Stomach smooth muscle (tissue), 2 donors: ENCODE data around the gene PNPLA7.
"Not testable (repeated sequence)": the region's sequence is repeated elsewhere in the genome, so short reads cannot be mapped to it uniquely, and the experiment has no call there.

Experiments used
- H3K27ac ChIP-seq: one replicate; pipeline ENCODE4 v1.7.0; 2013; ENCODE audit warnings: mild to moderate bottlenecking, low read length, inconsistent platforms
- H3K27me3 ChIP-seq, 2 donors: one replicate each; pipeline ENCODE4 v1.7.0; 2013; ENCODE audit warnings: low read length in 2 of 2; ENCODE audit not compliant: insufficient read depth in 2 of 2, control insufficient read depth in 1 of 2
- H3K36me3 ChIP-seq, 2 donors: one replicate each; pipeline ENCODE4 v1.7.0; 2013; ENCODE audit warnings: low read length in 2 of 2; ENCODE audit not compliant: control insufficient read depth in 2 of 2, insufficient read depth in 2 of 2
- H3K4me1 ChIP-seq: one replicate; pipeline ENCODE4 v1.7.0; 2013; ENCODE audit warnings: low read length; ENCODE audit not compliant: control insufficient read depth, insufficient read depth
- H3K4me3 ChIP-seq, 2 donors: one replicate each; pipeline ENCODE4 v1.7.0; 2013; ENCODE audit warnings: low read length in 2 of 2
- H3K9ac ChIP-seq, 2 donors: one replicate each; pipeline ENCODE4 v1.7.0; 2013; ENCODE audit warnings: low read length in 2 of 2, mild to moderate bottlenecking in 1 of 2
- H3K9me3 ChIP-seq, 2 donors: one replicate each; pipeline ENCODE4 v1.7.0; 2013; ENCODE audit warnings: low read length in 2 of 2; ENCODE audit not compliant: control insufficient read depth in 2 of 2
- donor health status: healthy.
- donor health status: Pancreatic carcinoma.

The PNPLA7 gene

GRCh38 chr9:137550231-137550621, at the start of gene PNPLA7:
Gene PNPLA7, minus strand, starts transcription at chr9:137550402. Its CDS starts 205 bp downstream, at chr9:137550197.
- Histone ChIP-seq H3K9me3 (no peaks in the 10 kb centered on the region), H3K36me3 (peaks cover 3 to 6% of the 10 kb centered on the region in 2 donors), H3K27me3 (no peaks in the 10 kb centered on the region), H3K27ac (peak within 1 kb of the TSS; percentile 74), H3K4me3 (peak within 1 kb of the TSS; percentile 32 to 79), H3K4me1 (peaks cover 17% of the 10 kb centered on the region), H3K9ac (peak within 1 kb of the TSS; percentile 47 to 58)

DNA sequence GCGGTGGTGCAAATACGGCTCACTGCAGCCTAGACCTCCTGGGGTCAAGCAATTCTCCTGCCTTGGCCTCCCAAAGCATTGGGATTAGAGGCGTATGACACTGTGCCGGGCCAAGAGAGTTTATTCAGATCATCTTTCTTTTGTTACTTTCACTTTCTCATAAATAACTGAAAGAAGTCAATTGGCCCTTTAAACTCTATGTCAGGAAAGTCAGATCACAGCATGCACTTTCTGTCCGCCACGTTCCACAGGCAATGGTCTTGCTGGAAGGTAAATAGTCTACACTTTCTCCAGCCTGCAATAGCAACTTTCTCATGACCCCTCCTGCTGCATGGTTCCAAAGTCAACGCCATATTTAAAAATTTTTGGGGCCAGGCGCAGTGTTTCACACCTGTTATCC, 48.7 kb upstream of the PNPLA7 start:
- H3K4me1 ChIP-seq, result peaks cover 3% of the 10 kb centered on the region
- H3K27ac ChIP-seq, result no peak overlapping the region
- no peaks in the 10 kb centered on the region for H3K27me3 ChIP-seq
- no peak overlapping the region for H3K4me3 ChIP-seq
- H3K9me3 ChIP-seq, result no peaks in the 10 kb centered on the region
- H3K9ac ChIP-seq, result no peak overlapping the region
- H3K36me3 ChIP-seq, result no peaks in the 10 kb centered on the region

DNA sequence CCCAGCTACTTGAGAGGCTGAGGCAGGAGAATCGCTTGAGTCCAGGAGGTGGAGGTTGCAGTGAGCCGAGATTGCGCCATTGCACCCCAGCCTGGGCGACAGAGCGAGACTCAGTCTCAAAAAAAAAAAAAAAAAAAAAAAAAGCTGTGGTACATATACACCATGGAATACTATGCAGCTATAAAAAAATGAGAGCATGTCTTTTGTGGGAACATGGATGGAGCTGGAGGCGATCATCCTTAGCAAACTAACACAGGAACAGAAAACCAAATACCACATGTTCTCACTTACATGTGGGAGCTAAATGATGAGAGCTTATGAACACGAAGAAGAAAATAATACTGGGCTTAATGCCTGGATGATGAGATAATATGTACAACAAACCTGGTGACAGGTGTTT, 46.4 kb upstream of the PNPLA7 start:
- not testable (repeated sequence) for H3K4me1 ChIP-seq, H3K9ac ChIP-seq, H3K4me3 ChIP-seq, H3K36me3 ChIP-seq, H3K27me3 ChIP-seq, H3K27ac ChIP-seq, H3K9me3 ChIP-seq

DNA sequence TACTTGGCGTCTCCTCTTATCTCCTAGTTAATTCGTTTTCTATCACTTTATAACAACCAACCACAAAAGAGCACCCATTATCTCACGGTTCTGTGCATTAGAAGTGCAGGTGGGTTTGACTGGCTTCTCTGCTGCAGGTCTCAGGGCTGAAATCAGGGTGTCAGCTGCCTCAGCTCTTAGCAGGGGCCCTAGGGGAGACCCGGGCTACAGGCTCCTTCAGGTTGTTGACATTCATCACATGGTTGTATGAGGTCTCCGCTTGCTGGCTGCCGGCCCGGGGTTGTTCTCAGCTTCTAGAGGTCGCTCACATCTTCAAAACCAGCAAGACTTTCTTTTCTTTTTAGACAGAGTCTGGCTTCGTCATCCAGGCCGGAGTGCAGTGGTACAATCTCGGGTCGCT, 43.0 kb upstream of the PNPLA7 start:
- Histone ChIP-seq H3K4me1 (peaks cover 12% of the 10 kb centered on the region), H3K9ac (no peak overlapping the region), H3K9me3 (no peaks in the 10 kb centered on the region), H3K27ac (no peak overlapping the region), H3K27me3 (no peaks in the 10 kb centered on the region), H3K4me3 (no peak overlapping the region), H3K36me3 (peaks cover under 1 to 1% of the 10 kb centered on the region in 2 donors)

- Histone ChIP-seq H3K9me3 (no peaks in the 10 kb centered on the region), H3K4me1 (peaks cover 12% of the 10 kb centered on the region), H3K36me3 (peaks cover 2 to 4% of the 10 kb centered on the region in 2 donors), H3K27ac (no peak overlapping the region), H3K9ac (no peak overlapping the region), H3K4me3 (no peak overlapping the region), H3K27me3 (no peaks in the 10 kb centered on the region)
Measured at GRCh38 chr9:137592767-137593166, 42.6 kb upstream of the PNPLA7 start.

GRCh38 chr9:137590469-137591383, 40.5 kb upstream of the PNPLA7 start, which contains the start of gene ZMYND19:
Gene ZMYND19, minus strand, starts transcription at chr9:137590512. Its CDS starts 249 bp downstream, at chr9:137590263.
- H3K36me3 ChIP-seq, result peaks cover 15 to 19% of the 10 kb centered on the region in 2 donors
- no peaks in the 10 kb centered on the region for H3K27me3 ChIP-seq
- peak within 1 kb of the TSS; percentile 62 to 69 for H3K9ac ChIP-seq
- H3K9me3 ChIP-seq, result no peaks in the 10 kb centered on the region
- H3K4me3 ChIP-seq, result peak within 1 kb of the TSS; percentile 76 to 77
- H3K4me1 ChIP-seq, result peaks cover 12% of the 10 kb centered on the region
- H3K27ac ChIP-seq, result no peak within 1 kb of the TSS

- no peak overlapping the region for H3K9ac ChIP-seq
- peaks cover 18 to 19% of the 10 kb centered on the region in 2 donors for H3K36me3 ChIP-seq
- no peak overlapping the region for H3K27ac ChIP-seq
- no peaks in the 10 kb centered on the region for H3K27me3 ChIP-seq
- peaks cover 12% of the 10 kb centered on the region for H3K4me1 ChIP-seq
- no peaks in the 10 kb centered on the region for H3K9me3 ChIP-seq
- H3K4me3 ChIP-seq, result peak overlapping the region in 1 of 2 donors; percentile 77
Measured at GRCh38 chr9:137590123-137590468, 39.9 kb upstream of the PNPLA7 start.

- H3K9ac ChIP-seq, result peak overlapping the region; percentile 62 to 69
- no peak overlapping the region for H3K27ac ChIP-seq
- peaks cover 18 to 19% of the 10 kb centered on the region in 2 donors for H3K36me3 ChIP-seq
- H3K9me3 ChIP-seq, result no peaks in the 10 kb centered on the region
- peaks cover 12% of the 10 kb centered on the region for H3K4me1 ChIP-seq
- H3K27me3 ChIP-seq, result no peaks in the 10 kb centered on the region
- peak overlapping the region; percentile 76 to 77 for H3K4me3 ChIP-seq
Measured at GRCh38 chr9:137589441-137590122, 39.4 kb upstream of the PNPLA7 start.

DNA sequence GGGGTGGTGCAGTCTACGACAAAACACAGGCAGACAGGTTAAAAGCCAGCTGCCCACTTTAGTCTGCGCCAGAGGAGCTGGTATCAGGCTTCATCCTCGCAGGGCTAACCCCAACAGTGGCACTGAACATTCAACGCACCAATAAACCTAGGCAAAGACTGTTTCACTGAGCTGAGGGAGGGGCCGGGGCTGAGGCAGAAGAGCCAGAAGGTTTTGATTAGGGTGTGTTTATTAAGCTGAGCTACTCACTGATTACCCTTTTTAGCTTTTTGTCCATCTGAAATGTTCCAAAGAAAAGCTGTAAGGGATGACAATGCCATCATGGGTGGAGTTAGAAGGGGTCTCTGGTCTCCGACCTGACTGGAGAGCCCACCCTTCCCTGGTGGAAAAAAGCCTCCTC, 38.7 kb upstream of the PNPLA7 start:
- Histone ChIP-seq H3K27ac (no peak overlapping the region), H3K9ac (peak overlapping the region in 1 of 2 donors; percentile 42), H3K9me3 (no peaks in the 10 kb centered on the region), H3K4me3 (no peak overlapping the region), H3K4me1 (peaks cover 12% of the 10 kb centered on the region), H3K27me3 (no peaks in the 10 kb centered on the region), H3K36me3 (peaks cover 19 to 21% of the 10 kb centered on the region in 2 donors)

DNA sequence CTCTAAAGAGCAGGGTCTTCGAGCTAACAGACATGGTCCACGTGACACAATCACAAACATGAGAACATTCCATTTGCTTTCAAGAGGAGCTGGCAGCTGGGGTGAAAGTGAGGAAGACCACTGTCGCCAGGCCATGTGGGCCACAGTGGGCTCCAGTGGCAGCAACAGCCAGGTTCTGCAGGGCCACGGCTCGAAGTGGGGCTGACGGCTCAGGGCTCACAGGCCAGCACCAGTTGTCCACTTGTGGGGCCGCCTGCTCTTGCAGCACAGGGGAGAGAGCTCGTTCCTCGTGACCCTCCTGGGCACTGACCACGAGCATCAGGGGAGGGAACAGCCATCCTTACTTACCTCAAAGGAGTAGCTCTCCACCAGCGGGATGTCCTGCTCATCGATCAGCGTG, 38.1 kb upstream of the PNPLA7 start:
- Histone ChIP-seq H3K27me3 (no peaks in the 10 kb centered on the region), H3K4me1 (peaks cover 12% of the 10 kb centered on the region), H3K4me3 (no peak overlapping the region), H3K9ac (no peak overlapping the region), H3K27ac (no peak overlapping the region), H3K36me3 (peaks cover 22 to 23% of the 10 kb centered on the region in 2 donors), H3K9me3 (no peaks in the 10 kb centered on the region)
